NCI-H82 treated with DMSO at 0.1 percent for 48 hours (cell line): ENCODE results near the gene CD9.
A peak's percentile ranks its signal among the peaks of the same experiment; 100 is the strongest.

ENCODE experiments used
- DNase-seq: peaks from one replicate; lab custom pipeline; 2025; ENCODE audit not compliant: unreplicated experiment; lab: John Stamatoyannopoulos, UW

The CD9 gene

GRCh38 chr12:6216581-6216980, 16.4 kb downstream of the CD9 start:
- DNase-seq, result no peak

GRCh38 chr12:6218347-6218925, 18.2 kb downstream of the CD9 start:
- no peak for DNase-seq

GRCh38 chr12:6219980-6220379, 19.8 kb downstream of the CD9 start:
- DNase-seq, result no peak

GRCh38 chr12:6221146-6221545, 20.9 kb downstream of the CD9 start:
- no peak for DNase-seq

- no peak for DNase-seq
These were observed 22.0 kb downstream of the CD9 start for GRCh38 chr12:6222078-6222654.

GRCh38 chr12:6223545-6223944, 23.3 kb downstream of the CD9 start:
- DNase-seq, result no peak

GRCh38 chr12:6224550-6224949, 24.4 kb downstream of the CD9 start:
- no peak for DNase-seq

- DNase-seq, result no peak
These were observed 25.4 kb downstream of the CD9 start for GRCh38 chr12:6225630-6226001.

GRCh38 chr12:6226002-6226678, 25.9 kb downstream of the CD9 start:
- no peak for DNase-seq

GRCh38 chr12:6226679-6227051, 26.5 kb downstream of the CD9 start:
- DNase-seq, result no peak

- no peak for DNase-seq
These were observed 28.5 kb downstream of the CD9 start for GRCh38 chr12:6228535-6229223.

GRCh38 chr12:6229224-6230218, 29.3 kb downstream of the CD9 start:
- DNase-seq, result peak; percentile 60

GRCh38 chr12:6230321-6231110, 30.3 kb downstream of the CD9 start:
- peak; percentile 65 for DNase-seq

GRCh38 chr12:6231359-6232268, 31.4 kb downstream of the CD9 start:
- DNase-seq, result no peak

GRCh38 chr12:6233121-6233971, 33.1 kb downstream of the CD9 start:
- DNase-seq, result no peak

GRCh38 chr12:6234214-6234613, 34.0 kb downstream of the CD9 start:
- no peak for DNase-seq

- no peak for DNase-seq
These were observed 34.7 kb downstream of the CD9 start for GRCh38 chr12:6234906-6235305.

- DNase-seq, result no peak
These were observed 35.3 kb downstream of the CD9 start for GRCh38 chr12:6235499-6235898.
